Thyroid gland (tissue), 4 donors: ENCODE measurements around the gene INSYN1. TPM values are rescaled to one million over a fixed set of nuclear protein-coding genes. Genes with fewer than 3 reads are reported as not detected.

Experiments
- DNase-seq, 2 donors: peaks; one replicate each; pipeline ENCODE4 v3.0.0-alpha.2; 2019
- H3K27ac ChIP-seq, 3 donors: fragments of 200-600 bp; sonication (generic); 1 replicate in 2 of 3; 2 replicates in 1 of 3; pipeline ENCODE4 v1.5.1; 2016 to 2019; ENCODE audit warnings: mild to moderate bottlenecking in 1 of 3, moderate library complexity in 1 of 3
- H3K27me3 ChIP-seq: fragments of 200-600 bp; sonication (generic); one replicate; pipeline ENCODE4 v1.5.1; 2019
- H3K36me3 ChIP-seq, 2 donors: fragments of 200-600 bp; sonication (generic); one replicate each; pipeline ENCODE4 v1.5.1; 2016 to 2019
- H3K4me1 ChIP-seq, 2 donors: fragments of 200-600 bp; sonication (generic); one replicate each; pipeline ENCODE4 v1.5.1; 2017 to 2019
- H3K4me3 ChIP-seq, 3 donors: fragments of 200-600 bp; sonication (generic); replicated peaks in 1 of 3; 1 replicate in 2 of 3; 2 replicates in 1 of 3; pipeline ENCODE4 v1.5.1; 2016; ENCODE audit warnings: mild to moderate bottlenecking in 1 of 3
- H3K9me3 ChIP-seq: fragments of 200-600 bp; sonication (generic); one replicate; pipeline ENCODE4 v1.5.1; 2017
- CTCF ChIP-seq, 6 experiments: fragments of 200-600 bp in 3 of 6; fragments of 450-650 bp in 3 of 6; sonication (generic) in 3 of 6; IDR thresholded peaks; one replicate each; pipeline ENCODE4 v1.5.1; 2016 to 2019; ENCODE audit warnings: antibody characterized with exemption in 6 of 6, mild to moderate bottlenecking in 2 of 6, inconsistent platforms in 1 of 6, moderate library complexity in 1 of 6
- POLR2A ChIP-seq, 2 donors: fragments of 450-650 bp; IDR thresholded peaks; one replicate each; pipeline ENCODE4 v1.6.1; 2017; ENCODE audit warnings: antibody characterized with exemption in 2 of 2, mild to moderate bottlenecking in 2 of 2, moderate library complexity in 1 of 2
- WGBS, 2 donors: methylation state at CpG; one replicate each; pipeline ENCODE4 v1.1.5; 2017; 5-methylcytosine and 5-hydroxymethylcytosine counted together
- intact Hi-C: fragments of 100-400 bp; cut with DNase I; formaldehyde crosslinking; loops from one replicate; pipeline ENCODE4 v1.15.1; 2023
- total RNA-seq, 4 donors: library from RNA; depleted of rRNA; stranded (reverse); fragments of >200 nt; gene quantifications; one replicate each; pipeline ENCODE4 v1.2.3, GENCODE V29; 2016

The INSYN1 gene
- total RNA-seq, 4 donors from 2014 or later: 0.83 to 2.5 (median 2.0) TPM

GRCh38 chr15:73722425-73722824, 30.7 kb downstream of the INSYN1 start:
- H3K4me3 ChIP-seq: no peak overlapping the region
- H3K27me3 ChIP-seq: no peaks in the 10 kb centered on the region
- intact Hi-C loops: no loop called here
- TF ChIP-seq CTCF (IDR thresholded peaks at IDR 0.05) (no peak), POLR2A (IDR thresholded peaks at IDR 0.05) (no peak)
- no peak for DNase-seq
- WGBS, 2 donors: 93 to 100% methylated on average over 2 to 3 of the region's 3 CpGs
- no peaks in the 10 kb centered on the region for H3K36me3 ChIP-seq
- H3K4me1 ChIP-seq: no peaks in the 10 kb centered on the region
- no peaks in the 10 kb centered on the region for H3K9me3 ChIP-seq
- no peak overlapping the region for H3K27ac ChIP-seq

GRCh38 chr15:73718694-73719093, 34.5 kb downstream of the INSYN1 start:
- Histone ChIP-seq H3K4me3 (no peak overlapping the region), H3K4me1 (peaks cover 0 to 7% of the 10 kb centered on the region in 2 donors), H3K9me3 (no peaks in the 10 kb centered on the region), H3K36me3 (peaks cover 0 to 4% of the 10 kb centered on the region in 2 donors), H3K27me3 (no peaks in the 10 kb centered on the region), H3K27ac (no peak overlapping the region)
- intact Hi-C loops: no loop called here
- DNase-seq: no peak
- TF ChIP-seq CTCF (IDR thresholded peaks at IDR 0.05) (no peak), POLR2A (IDR thresholded peaks at IDR 0.05) (no peak)
- 80 to 86% methylated on average over 4 of the region's 4 CpGs for WGBS, 2 donors

GRCh38 chr15:73717802-73718201, 35.3 kb downstream of the INSYN1 start:
- intact Hi-C loops: no loop called here
- no peak for DNase-seq
- TF ChIP-seq CTCF (IDR thresholded peaks at IDR 0.05): no peak
- TF ChIP-seq POLR2A (IDR thresholded peaks at IDR 0.05): no peak
- H3K9me3 ChIP-seq: no peaks in the 10 kb centered on the region
- peaks cover 0 to 7% of the 10 kb centered on the region in 2 donors for H3K4me1 ChIP-seq
- H3K27me3 ChIP-seq: no peaks in the 10 kb centered on the region
- WGBS, 2 donors: 55 to 74% methylated on average over 8 to 11 of the region's 11 CpGs
- no peak overlapping the region for H3K4me3 ChIP-seq
- peaks cover 5 to 10% of the 10 kb centered on the region in 2 donors for H3K36me3 ChIP-seq
- no peak overlapping the region for H3K27ac ChIP-seq

DNA sequence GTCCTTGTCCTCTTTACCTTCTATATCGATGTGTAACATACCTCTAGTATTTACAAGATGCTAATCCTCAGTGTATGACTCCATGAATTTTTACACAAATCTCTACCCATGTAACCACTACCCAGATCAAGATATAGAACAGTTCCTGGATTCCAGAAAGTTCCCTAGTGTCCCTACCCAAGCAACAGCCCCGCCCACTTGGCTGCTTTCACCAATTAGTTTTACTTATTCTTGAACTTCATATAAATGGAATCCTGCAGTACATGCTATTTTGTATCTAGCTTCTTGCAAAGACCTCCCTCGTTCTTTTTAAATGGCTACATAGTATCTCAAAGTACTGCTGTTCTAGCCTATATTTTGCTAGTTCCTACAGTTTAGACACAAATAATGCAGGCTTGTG, 35.9 kb downstream of the INSYN1 start:
- H3K36me3 ChIP-seq: peaks cover 5 to 13% of the 10 kb centered on the region in 2 donors
- H3K4me3 ChIP-seq: no peak overlapping the region
- intact Hi-C loops: no loop called here
- H3K27me3 ChIP-seq: no peaks in the 10 kb centered on the region
- H3K4me1 ChIP-seq: peaks cover 0 to 7% of the 10 kb centered on the region in 2 donors
- DNase-seq: no peak
- no peaks in the 10 kb centered on the region for H3K9me3 ChIP-seq
- H3K27ac ChIP-seq: no peak overlapping the region
- TF ChIP-seq CTCF (IDR thresholded peaks at IDR 0.05) (no peak), POLR2A (IDR thresholded peaks at IDR 0.05) (no peak)
- WGBS, 2 donors: 76 to 84% methylated on average over 3 of the region's 3 CpGs

DNA sequence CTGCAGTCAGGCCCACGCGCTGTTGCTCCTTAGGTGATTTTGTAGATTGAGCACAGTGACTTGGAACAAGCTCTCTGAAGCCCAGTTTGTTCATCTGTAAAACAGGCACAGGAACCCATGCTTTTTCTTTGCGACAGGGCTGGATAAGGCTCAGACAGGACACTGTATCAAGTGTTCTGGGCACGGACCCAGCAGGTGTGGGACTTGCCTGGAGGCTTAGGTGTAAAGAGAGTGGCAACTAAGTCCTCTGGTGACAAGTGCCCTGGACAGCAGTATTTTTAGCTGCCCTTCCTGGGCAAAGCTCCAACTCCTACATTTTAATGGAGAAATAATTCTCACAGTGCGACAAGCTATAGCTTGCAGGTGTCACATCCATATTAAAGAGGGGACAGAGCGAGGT, 36.7 kb downstream of the INSYN1 start:
- TF ChIP-seq CTCF (IDR thresholded peaks at IDR 0.05) (no peak), POLR2A (IDR thresholded peaks at IDR 0.05) (no peak)
- peaks cover 5 to 15% of the 10 kb centered on the region in 2 donors for H3K36me3 ChIP-seq
- H3K4me1 ChIP-seq: peaks cover 0 to 7% of the 10 kb centered on the region in 2 donors
- DNase-seq: peak; percentile 90 to 93
- no peaks in the 10 kb centered on the region for H3K9me3 ChIP-seq
- WGBS, 2 donors: 42 to 46% methylated on average over 5 to 6 of the region's 6 CpGs
- no peaks in the 10 kb centered on the region for H3K27me3 ChIP-seq
- no peak overlapping the region for H3K4me3 ChIP-seq
- no peak overlapping the region for H3K27ac ChIP-seq
- intact Hi-C loops: no loop called here
